GM12891 (cell line): ENCODE measurements around the gene TRPC3.

Source experiments
- POLR2A ChIP-seq: IDR thresholded peaks from 2 replicates; pipeline ENCODE4 v1.6.1; 2011; ENCODE audit warnings: low read depth, low read length, control low read depth
- POLR2AphosphoS5 ChIP-seq: IDR thresholded peaks from 2 replicates; pipeline ENCODE4 v1.6.1; 2011; ENCODE audit warnings: low read depth, low read length, control low read depth
- SPI1 ChIP-seq: IDR thresholded peaks from 2 replicates; pipeline ENCODE4 v1.6.1; 2011; ENCODE audit warnings: low read depth, low read length, control low read depth
- TAF1 ChIP-seq: IDR thresholded peaks from 2 replicates; pipeline ENCODE4 v1.6.1; 2011; ENCODE audit warnings: low read depth, low read length, control low read depth

- TF ChIP-seq POLR2A (no peak), POLR2AphosphoS5 (no peak), TAF1 (no peak), SPI1 (no peak)
Measured at GRCh38 chr4:121990489-121990888, 38.6 kb upstream of the TRPC3 start.
